ENCODE data around the gene EYA2.
A peak's percentile ranks its signal among the peaks of the same experiment; 100 is the strongest.

Gene EYA2

DNA sequence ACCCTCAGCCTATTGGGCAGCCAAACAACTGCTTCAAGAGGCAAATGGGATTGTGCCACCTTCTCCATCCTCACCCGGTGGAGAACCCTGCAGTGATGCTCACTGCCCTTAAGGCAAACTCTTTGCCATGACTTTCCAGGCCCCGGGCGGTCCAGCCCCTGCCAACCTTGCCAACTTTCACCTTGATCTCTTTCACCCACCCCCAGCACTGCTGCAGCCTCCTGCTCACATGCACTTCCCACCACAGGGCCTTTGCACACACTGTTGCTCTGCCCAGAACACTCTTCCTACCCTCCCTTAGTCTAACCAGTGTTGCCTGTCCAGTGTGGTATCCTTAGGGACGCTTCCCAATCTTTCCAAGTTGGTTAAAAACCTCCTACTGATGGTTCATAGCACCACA lies 221.1 kb downstream of the EYA2 start:
- DNase-seq: no peak

DNA sequence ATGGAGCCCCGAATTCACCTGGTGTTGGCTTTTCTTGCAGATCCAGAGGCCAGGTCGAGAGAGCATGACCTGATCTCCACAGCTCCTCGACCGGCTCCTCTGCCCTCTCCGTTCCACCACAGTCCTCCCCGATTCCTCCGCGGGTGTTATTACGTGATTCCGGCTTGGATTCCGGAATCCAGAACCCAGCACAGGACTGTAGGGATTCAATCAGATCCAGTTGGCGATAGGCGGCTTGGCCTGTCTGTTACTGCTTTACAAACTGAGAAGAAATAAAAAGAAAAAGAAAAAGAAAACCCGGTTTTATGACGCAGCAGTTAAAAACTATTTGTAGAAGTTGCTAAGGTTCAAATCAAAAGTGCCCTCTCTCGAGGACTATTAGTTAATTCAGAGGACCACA lies 222.7 kb downstream of the EYA2 start:
- DNase-seq: no peak

DNA sequence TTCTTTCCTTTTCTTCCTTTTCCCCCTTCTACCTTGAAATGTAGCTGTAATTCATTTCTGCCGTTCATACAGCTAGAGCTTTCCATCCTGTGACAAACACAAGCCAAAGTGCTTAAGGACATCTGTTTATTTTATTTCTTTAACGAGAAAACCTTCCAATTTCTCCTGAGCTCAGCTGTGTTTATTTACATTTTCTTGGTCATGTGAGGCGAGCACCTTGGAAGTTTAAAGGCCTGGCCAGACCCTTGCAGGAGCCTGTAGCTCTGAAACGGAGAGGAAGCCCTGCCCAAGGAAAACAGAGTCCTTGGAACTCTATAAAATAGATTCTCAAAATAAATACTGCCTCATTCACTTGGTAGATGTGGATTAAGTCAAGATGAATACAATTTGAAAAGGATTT lies 223.1 kb downstream of the EYA2 start:
- DNase-seq: no peak

DNA sequence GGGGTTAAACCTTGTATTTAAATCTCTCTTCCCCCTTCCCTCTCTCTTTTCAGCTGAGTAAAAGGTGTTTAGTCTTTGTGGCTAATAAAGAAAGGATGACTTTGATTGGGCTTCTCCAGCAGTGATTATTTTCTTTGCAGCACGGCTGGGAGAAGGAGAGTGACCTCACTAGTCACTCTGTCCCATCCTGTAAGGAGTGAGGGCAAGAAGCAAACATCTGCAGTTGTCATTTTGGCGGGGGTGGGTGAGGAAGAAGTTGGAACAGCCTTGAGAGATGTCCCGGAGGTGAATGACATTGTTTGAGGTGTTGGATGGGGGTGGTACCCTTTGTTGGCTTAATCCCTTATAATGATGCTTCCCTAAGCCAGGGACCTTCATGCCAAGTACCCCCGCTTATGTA lies 223.6 kb downstream of the EYA2 start:
- no peak for DNase-seq

DNA sequence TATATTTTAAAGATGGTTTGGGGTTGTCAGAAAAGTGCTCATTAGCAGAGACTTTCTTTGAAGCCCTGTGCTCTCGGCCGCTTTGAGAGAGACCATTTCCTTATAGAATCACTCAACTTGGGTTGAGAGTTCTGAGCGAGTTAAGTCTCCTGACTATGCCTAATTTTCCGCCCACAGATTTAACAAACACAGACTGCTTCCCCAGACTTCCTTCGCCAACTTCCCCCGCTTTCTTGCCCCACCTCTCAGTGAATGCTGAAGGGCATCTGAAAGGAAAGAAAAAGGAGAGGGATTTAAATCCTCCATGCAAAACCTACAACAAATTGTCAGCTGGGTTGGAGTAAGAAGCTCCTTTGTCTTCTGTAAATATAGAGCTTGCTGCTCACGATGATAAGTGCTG lies 224.0 kb downstream of the EYA2 start:
- DNase-seq: no peak

DNA sequence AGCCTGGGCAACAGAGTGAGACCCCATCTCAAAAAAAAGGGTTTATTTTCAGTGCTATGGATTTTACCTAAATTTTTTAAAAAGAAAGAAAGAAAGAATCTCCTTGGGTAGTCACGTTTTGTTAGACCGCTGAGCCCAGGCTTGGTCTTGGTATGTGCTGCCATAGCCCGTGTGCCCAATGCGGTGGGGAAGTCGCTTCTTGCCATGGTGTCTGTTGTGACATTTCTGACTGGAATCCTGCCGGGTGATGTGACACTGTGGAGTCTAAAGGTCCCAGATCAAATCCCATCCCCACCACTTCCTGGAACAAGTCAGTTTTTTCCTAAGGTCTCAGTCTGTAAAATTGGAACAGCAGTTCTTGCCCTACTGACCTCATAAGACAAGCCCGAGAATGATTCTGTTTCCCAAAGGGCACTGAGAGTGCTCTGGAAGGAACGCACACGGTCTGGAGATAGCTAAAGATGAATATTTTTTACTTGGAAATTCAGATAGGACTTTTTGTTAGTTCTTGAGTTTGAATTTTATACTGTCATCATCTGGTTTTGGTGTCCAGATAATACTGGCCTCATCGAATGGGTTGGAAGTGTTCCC lies 225.8 kb downstream of the EYA2 start:
- DNase-seq: no peak

DNA sequence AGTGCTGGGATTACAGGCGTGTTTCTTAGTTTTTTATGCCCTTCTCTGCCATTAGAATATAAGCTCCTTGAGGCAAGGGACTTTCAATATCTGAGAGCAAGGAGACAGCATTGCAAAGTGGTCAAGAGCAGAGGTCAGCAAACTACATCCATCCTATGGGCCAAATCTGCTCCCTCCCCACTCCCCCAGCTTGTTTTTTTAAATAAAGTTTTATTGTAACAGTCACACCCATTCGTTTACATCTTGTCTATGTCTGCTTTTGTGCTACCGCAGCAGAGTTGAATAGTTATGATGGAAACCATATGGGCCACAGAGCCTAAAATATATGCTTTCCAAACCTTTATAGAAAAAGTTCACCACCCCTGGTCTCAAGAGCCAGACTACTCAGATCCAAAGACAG lies 227.9 kb downstream of the EYA2 start:
- DNase-seq: no peak

DNA sequence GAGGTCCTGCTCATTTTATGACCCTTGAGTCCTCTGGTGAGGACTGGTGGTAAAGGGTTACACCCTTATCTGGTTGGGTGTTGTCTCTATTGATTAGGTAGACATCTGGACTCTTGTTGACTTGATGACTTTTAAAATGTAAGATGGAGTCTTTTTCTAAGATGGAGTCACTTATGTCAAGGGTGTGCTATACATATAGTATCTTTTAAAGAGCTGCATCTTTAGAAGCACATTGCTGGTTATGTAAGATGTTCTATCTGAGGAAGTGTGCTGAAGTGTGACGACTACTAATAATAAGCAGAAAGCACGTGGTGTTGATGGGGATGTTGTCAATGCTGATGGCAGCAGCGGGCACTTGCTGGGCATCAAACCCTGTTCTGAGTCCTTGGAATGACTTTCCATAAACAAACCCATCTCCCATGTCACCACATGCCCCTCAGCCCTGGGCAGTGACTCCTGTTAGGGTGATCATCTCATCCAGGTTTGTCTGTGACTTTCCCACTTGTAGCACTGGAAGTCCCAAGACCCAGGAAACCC lies 229.6 kb downstream of the EYA2 start:
- no peak for DNase-seq

DNA sequence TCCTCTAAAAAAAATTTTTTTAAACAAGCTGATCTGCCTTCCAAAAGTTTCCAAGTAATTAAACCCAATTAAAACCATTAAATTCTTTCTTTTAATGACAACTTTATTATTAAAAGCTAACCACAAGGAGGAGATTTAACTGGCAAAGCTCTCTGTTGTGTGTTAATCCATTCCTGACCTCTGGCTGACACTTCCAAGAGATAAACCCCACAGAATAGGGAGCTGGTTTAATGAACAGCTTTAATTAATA lies 230.8 kb downstream of the EYA2 start:
- no peak for DNase-seq

DNA sequence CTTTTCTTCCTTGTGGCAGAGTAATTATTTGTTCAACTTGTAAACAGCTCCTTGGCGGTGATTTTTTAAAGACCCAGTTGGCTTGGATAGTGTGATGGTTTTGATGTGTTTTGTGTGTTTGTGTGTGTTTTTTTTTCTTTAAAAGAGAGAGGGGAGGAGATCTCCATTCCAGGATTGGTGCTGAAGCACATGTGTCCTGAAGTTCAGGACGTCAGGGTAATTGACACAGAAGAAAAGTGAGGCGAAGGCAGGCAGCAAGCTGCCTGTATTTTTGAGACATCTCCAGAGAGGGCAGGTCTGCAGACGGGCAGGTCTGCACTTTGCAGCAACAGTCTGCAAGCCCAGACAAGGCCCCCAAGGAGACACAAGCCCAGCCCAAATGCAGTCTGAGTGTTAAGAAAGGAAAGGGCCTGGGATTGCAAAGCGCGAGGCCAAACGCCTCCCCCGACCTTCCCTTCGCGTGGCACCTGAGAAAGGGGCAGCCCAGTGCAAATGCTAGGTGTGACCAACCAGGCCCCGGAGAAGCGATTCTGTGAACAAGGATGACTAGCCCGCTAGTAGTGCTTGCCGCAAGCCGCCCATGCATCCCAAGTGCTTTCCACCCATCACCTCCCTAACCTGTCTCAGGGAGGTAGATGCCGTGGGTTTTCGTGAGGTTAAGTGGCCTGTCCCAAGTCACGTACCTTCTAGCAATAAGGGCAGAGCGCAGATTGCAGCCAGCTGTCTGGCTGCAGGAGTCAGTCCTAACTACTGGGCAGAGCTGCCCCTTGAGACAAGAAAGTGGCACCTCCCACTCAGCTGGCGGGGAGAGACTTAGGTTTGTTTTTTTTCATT lies 231.3 kb downstream of the EYA2 start:
- peak; percentile 12 for DNase-seq

DNA sequence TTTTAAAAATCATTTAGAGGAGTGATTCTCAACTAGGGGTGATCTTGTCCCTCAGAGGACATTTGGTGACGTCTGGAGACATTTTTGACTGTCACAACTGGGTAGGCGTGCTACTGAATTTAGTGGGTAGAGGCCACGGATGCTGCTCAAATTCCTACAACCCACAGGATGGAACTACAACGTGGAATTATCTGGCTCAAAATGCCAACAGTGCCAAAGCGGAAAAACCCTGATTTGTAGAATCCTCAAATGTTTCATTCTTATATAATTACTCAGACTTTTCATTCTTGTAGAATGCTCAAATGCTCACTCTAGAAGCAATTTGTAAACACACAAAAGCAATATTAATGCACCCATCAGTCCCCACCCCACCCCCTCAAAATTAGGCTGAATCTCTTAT lies 232.1 kb downstream of the EYA2 start:
- DNase-seq: no peak

DNA sequence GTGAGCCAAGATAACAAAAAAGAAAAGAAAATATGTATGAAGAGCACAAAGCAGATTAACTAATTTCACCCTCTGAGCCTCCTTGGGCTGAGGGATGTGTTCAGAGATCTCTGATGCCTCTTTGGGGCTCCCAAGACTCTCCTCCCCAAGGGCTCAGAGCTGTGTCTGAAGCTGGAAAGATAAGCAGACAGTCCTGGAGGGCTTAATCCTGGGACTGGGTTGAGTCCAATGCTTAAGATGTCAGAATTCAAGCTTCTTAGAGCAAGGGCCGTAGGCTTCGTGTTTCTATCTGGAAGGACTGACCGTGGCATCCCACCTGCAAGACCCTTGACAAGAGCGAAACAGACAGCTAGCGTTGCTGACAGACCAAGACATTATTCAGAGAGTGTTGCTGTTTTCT lies 232.9 kb downstream of the EYA2 start:
- no peak for DNase-seq

DNA sequence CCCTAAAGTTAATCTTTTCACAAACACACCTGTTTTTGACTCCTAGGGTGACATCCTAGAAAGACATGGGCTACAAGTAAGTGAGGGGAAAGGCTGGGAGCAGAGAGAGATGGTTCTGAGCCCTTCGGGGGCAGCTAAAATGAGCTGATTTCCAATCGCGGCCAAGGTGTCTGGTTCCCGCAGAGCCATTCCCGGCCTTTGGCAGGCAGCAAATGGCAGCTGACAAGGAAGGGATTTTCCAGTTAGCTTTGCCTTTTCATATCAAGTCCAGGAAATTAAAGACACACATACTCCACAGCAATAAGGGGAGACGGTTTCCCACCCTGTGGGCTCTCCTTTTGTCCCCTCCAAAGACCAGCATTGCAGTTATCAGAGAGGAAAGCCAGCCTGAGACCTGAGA lies 233.4 kb downstream of the EYA2 start:
- peak; percentile 12 for DNase-seq

DNA sequence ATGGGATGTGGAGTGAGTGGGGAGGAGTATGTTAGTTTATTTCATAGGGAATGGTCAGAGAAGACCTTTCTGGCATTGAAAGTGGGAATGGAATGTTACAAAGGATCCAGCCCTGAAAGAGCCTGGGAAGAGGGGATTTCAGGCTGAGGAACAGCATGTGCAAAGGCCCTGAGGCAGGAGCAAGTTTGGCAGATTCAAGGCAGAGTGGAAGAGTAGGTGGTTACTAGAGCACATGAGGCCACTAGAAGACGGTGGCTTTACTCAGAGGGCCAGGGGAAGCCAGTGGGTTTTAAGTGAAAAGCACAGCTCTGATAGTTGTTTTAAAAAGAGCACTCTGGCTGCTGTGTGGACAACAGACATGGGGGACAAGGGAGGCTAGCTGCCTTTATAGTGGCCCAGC lies 234.7 kb downstream of the EYA2 start:
- no peak for DNase-seq

DNA sequence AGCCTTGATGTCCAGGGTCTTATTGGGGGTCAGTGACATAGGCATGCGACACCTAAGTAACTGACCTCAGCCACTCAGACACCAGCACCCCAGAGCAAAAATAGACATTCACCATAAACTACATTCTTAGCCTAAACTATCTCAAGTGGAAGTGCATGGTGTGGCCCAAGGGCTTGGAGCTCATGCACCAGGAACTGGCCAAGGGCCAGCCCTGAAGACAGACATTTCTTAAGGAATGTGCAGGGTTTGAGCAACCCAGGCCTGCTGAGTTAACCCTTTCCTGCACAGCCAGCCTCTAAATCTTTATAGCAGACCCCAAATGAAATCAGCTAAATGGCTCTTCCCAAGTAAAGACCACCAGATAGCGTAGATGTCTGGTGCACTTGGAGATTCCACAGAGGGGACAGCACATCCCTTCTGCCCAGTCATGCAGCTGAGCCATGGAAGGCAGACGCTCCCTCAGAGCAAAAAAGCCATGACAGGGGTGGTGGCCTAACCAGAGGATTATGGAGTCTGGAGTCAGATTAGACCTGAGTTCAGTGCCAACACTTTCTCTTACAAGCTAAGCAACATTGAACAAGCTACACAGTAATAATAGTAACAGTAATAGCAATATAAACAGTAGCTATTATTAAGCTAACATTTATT lies 239.3 kb downstream of the EYA2 start:
- DNase-seq: no peak

DNA sequence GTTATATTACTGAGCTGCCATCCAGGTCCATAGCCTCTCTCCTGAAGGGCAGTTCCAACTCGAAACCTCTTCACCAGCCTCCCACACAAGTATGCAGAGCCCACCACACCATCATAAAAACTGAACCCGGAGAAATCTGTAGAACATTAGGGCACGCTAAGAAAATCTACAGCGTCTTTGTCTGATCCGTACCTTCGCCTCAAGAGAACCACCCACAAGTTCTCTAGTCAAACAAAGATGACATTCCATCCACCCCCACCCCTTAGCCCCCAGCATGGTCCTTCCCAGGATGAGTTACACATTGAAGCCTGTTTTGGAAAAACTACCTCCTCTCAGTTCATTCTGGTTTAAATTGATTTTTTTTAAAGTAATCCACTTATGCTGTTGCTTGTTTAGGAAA lies 242.1 kb downstream of the EYA2 start:
- no peak for DNase-seq

DNA sequence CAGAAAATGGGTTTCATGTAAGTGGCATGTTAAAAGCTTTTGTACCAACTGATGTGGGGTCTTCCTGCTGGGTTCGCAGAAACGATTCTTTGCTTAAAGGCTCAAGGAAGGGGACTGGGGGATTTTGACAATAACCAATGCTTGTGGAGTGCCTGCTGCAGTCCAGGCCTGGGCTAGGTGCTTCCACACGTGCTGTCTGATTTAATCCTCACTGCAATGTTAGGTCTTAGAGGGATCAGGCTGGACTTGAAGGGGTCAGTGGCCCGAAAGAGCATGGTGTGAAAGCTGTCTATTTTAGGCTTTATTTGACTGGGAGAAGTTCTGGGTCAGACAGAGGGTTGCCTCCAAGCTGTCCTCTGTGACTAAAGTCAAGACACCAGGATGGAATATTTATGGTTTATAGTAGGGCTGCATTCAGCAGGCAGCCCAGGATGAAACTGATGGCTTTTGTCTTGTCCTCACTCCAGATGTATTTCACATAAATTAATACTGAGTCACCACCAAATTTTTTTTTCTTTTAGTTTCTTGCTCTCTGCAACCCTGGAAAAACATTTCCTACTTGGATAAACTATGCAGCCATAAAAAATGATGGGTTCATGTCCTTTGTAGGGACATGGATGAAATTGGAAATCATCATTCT lies 242.7 kb downstream of the EYA2 start:
- no peak for DNase-seq

DNA sequence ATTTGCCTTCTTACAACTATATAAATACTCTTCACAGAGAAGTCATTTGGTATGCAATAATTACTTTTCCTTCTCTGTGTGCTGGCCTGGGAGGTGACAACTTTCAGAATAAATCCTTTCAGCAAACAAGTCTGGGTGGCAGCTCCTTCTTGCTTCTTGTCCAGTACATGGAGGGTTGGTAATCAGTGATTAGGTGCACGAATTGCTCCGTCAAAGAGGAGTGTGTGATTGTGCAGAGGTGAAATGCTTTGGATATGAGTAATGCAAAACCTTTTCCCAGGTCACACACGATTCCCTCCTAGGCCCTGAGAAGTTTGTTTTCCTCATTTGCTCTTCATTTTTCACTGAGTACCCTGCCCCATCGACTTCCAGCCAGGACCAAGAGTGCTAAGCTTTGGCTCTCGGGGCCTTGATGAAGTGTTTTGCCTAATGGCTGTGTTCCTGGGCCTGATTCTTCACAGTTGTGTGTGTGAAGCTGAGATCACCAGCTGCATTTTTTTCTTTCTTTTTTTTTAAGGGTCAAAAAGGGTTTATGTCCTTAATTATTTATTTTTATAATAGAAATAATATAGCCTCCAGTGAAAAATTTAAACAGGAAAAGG lies 245.4 kb downstream of the EYA2 start:
- no peak for DNase-seq

DNA sequence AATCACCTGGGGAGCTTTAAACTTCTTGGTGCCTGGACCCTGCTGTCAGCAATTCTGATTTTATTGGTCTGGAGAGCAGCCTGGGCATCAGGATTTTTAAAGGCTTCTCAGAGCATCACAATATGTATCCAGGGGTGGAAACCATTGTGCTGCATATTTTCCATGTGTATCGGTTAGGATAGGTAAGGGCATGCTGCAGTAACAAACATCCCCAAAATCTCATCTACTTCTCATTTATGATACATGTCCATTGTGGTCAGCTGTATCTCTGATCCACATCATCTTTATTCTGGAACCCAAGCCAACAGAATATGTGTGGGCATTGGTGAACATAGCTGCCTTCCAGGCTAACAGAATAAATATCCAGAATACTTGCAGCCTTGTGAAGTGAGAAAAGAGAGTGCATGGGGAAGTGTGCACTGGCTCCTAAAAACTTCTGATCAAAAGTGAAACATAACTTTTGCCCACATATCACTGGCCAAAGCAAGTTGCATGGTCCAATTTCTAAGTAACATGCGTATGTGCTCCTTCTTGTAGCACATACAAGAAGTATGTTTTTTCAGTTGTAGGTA lies 246.8 kb downstream of the EYA2 start:
- DNase-seq: no peak

DNA sequence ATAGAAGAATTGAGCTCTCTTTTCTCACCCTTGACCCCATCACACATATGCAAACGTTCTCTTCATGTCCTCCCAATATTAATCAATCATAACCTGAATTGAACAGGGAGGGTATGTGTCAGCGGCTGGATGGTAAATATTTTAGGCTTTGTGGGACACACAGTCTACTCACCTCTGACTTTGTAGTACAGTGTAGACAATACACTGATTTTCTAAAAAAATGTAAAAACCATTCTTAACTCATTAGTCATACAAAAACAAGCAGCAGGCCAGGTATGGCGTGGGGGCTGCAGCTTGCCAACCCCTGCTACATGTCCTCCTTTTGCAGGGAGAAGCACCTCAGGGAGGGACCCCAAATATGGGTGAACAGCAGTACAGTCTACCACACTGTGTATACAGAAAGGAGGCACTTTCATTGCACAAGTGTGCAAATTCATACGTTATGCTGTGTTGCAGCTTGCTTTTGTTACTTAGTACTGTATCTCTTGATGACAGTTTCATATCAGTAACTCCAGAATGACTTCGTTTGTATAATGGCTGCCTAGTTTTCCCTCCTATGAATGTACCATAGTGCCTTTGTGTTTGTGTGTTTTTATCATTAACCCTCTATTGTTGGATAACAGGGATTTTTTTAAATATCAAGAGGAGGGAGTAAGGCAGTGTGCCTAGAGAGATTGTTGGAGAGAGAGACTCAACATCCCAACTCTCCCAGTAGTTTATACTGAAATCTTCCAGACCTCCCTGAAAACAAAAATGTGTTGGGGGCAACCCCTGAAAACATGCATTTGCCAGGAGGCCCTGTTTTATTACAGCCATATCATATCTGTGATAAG lies 247.5 kb downstream of the EYA2 start:
- no peak for DNase-seq

DNA sequence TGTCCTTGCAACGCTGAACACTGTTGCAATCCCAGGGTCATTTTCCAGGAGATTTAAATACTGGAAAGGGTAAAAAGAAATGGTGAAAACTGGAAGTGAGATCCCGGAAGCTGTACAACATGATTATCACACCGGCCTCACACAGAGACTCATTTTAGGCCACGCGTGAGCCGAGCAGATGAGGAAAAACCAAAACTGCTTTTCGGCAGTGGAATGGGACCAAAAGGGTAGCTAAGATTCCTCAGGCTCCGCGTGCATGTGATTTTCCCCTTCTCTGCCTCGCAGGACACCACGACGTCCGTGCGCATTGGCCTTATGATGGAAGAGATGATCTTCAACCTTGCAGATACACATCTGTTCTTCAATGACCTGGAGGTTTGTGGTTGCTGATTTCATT lies 248.1 kb downstream of the EYA2 start:
- no peak for DNase-seq

DNA sequence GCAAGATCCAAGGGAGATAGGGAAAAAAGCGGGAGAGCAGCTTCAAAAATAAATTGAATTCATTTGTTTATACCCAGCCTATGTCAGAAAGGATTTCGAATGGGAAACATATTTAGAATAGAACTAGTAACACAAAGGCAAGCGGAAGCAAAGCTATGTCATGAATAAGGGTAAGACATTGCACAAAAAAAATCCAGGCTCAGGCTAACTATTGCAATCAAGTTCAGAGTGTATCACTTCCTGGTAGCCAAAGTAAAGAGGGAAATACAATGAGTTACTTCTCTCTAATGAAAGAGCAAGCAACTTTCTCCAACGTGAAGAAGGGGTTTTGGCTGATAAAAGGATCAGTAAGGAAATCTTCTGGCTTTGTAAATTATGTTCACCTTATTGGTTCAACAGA lies 249.0 kb downstream of the EYA2 start:
- DNase-seq: no peak

Measured in right kidney (tissue), 1 donor.